ENCODE data around the gene ASTN1. TPM values are rescaled to one million over a fixed set of nuclear protein-coding genes. Genes with fewer than 3 reads are reported as not detected.

ASTN1 gene
- total and polyA plus RNA-seq, 9 of the 15 experiments (the other 6 are each of a cell fraction or from before 2014, with no cell fraction given) = 0.05 to 0.22 (median 0.18) TPM

DNA sequence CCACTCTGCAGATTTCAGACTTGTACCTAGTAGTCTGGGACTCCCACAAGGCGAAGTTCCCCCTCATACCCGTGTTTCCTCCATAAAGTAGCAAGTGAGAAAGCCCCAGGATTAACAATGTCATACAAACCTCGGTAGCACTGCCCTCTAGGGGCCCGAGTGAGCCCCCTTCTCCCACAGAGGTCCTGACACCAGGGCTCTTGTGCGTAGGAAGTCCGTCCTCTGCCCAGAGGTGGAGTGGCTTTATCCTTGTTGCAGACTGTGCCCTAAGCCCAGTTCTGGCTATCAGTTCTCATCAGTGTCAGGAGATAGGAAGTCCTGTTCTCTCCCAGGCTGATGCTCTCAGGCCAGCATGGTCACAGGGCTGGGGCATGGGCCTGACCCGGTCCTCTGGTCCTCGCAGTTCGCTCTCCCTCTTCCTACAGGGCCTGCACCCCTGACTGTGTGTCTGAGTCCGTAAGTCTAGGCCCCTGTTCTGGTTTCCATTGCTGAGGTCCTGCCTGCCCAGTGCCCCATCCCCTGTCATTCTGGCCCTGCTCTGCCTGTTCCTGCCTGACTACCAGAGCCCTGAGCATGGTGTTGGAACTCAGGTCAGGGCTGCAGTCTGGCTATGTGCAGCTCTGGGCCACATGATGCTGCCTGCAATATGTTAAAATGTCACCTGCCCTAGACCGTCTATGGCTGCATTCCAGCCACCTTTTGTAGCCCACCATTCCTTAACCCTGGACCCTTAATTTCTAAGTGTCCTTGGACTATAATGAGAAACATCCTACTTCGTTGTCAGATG, 285.6 kb downstream of the ASTN1 start (continued):
- peak; percentile 88 for TF ChIP-seq ZNF583 (CRISPR knock-in tag; IDR thresholded peaks at IDR 0.05)
- TF ChIP-seq, protein P1, sequence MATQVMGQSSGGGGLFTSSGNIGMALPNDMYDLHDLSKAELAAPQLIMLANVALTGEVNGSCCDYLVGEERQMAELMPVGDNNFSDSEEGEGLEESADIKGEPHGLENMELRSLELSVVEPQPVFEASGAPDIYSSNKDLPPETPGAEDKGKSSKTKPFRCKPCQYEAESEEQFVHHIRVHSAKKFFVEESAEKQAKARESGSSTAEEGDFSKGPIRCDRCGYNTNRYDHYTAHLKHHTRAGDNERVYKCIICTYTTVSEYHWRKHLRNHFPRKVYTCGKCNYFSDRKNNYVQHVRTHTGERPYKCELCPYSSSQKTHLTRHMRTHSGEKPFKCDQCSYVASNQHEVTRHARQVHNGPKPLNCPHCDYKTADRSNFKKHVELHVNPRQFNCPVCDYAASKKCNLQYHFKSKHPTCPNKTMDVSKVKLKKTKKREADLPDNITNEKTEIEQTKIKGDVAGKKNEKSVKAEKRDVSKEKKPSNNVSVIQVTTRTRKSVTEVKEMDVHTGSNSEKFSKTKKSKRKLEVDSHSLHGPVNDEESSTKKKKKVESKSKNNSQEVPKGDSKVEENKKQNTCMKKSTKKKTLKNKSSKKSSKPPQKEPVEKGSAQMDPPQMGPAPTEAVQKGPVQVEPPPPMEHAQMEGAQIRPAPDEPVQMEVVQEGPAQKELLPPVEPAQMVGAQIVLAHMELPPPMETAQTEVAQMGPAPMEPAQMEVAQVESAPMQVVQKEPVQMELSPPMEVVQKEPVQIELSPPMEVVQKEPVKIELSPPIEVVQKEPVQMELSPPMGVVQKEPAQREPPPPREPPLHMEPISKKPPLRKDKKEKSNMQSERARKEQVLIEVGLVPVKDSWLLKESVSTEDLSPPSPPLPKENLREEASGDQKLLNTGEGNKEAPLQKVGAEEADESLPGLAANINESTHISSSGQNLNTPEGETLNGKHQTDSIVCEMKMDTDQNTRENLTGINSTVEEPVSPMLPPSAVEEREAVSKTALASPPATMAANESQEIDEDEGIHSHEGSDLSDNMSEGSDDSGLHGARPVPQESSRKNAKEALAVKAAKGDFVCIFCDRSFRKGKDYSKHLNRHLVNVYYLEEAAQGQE (IDR thresholded peaks at IDR 0.05; ENCODE audit: borderline replicate concordance) = peak; percentile 43; the same call in 1 of the 2 replicates
- TF ChIP-seq, protein P1 (CRISPR knock-in tag; IDR thresholded peaks at IDR 0.05; ENCODE audit: low read depth) = no peak
- TF ChIP-seq, protein P2, sequence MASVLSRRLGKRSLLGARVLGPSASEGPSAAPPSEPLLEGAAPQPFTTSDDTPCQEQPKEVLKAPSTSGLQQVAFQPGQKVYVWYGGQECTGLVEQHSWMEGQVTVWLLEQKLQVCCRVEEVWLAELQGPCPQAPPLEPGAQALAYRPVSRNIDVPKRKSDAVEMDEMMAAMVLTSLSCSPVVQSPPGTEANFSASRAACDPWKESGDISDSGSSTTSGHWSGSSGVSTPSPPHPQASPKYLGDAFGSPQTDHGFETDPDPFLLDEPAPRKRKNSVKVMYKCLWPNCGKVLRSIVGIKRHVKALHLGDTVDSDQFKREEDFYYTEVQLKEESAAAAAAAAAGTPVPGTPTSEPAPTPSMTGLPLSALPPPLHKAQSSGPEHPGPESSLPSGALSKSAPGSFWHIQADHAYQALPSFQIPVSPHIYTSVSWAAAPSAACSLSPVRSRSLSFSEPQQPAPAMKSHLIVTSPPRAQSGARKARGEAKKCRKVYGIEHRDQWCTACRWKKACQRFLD (CRISPR knock-in tag; IDR thresholded peaks at IDR 0.05) = peak; percentile 64
- TF ChIP-seq, protein P3, sequence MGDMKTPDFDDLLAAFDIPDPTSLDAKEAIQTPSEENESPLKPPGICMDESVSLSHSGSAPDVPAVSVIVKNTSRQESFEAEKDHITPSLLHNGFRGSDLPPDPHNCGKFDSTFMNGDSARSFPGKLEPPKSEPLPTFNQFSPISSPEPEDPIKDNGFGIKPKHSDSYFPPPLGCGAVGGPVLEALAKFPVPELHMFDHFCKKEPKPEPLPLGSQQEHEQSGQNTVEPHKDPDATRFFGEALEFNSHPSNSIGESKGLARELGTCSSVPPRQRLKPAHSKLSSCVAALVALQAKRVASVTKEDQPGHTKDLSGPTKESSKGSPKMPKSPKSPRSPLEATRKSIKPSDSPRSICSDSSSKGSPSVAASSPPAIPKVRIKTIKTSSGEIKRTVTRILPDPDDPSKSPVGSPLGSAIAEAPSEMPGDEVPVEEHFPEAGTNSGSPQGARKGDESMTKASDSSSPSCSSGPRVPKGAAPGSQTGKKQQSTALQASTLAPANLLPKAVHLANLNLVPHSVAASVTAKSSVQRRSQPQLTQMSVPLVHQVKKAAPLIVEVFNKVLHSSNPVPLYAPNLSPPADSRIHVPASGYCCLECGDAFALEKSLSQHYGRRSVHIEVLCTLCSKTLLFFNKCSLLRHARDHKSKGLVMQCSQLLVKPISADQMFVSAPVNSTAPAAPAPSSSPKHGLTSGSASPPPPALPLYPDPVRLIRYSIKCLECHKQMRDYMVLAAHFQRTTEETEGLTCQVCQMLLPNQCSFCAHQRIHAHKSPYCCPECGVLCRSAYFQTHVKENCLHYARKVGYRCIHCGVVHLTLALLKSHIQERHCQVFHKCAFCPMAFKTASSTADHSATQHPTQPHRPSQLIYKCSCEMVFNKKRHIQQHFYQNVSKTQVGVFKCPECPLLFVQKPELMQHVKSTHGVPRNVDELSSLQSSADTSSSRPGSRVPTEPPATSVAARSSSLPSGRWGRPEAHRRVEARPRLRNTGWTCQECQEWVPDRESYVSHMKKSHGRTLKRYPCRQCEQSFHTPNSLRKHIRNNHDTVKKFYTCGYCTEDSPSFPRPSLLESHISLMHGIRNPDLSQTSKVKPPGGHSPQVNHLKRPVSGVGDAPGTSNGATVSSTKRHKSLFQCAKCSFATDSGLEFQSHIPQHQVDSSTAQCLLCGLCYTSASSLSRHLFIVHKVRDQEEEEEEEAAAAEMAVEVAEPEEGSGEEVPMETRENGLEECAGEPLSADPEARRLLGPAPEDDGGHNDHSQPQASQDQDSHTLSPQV (IDR thresholded peaks at IDR 0.05) = peak; percentile 90
- no peak for TF ChIP-seq ZNF766 (CRISPR knock-in tag; conservative IDR thresholded peaks at IDR 0.05)

Data from K562 (cell line).